GM13977 (cell line): Measurements from ENCODE around the gene SLC25A10.

Experiments used
- DNase-seq: peaks from one replicate; pipeline ENCODE4 v3.0.0; 2012; ENCODE audit warnings: low spot score
- CTCF ChIP-seq: IDR thresholded peaks from 2 replicates; pipeline ENCODE4 v1.5.1; 2012; ENCODE audit warnings: mild to moderate bottlenecking, control low read depth; ENCODE audit not compliant: insufficient read depth; ENCODE audit errors: extremely low read depth, missing control alignments
- in situ Hi-C: fragments of 300-500 bp; cut with MboI; formaldehyde crosslinking; loops from one replicate; pipeline ENCODE4 v1.12.0; 2022; ENCODE audit warnings: low sequenced_read_pairs, low pct_unique_long_range_greater_than_20kb, mixed read lengths, inconsistent platforms; ENCODE audit not compliant: unreplicated experiment

The SLC25A10 gene

GRCh38 chr17:81703747-81704654 is 8.1 kb upstream of the SLC25A10 start:
- in situ Hi-C loops, result no loop called here
- no peak for TF ChIP-seq CTCF
- DNase-seq, result no peak

- no peak for TF ChIP-seq CTCF
- DNase-seq, result no peak
- in situ Hi-C loops, result no loop called here
Observed at GRCh38 chr17:81705518-81706231, 6.4 kb upstream of the SLC25A10 start.

- in situ Hi-C loops, result no loop called here
- no peak for DNase-seq
- no peak for TF ChIP-seq CTCF
Observed at GRCh38 chr17:81706232-81706611, 5.9 kb upstream of the SLC25A10 start.

GRCh38 chr17:81706757-81707624 is 5.1 kb upstream of the SLC25A10 start:
- in situ Hi-C loops, result no loop called here
- TF ChIP-seq CTCF, result no peak
- no peak for DNase-seq

GRCh38 chr17:81707725-81708646 is 4.1 kb upstream of the SLC25A10 start:
- DNase-seq, result no peak
- in situ Hi-C loops, result no loop called here
- no peak for TF ChIP-seq CTCF
